SK-N-SH (cell line): ENCODE results near the gene KIF27. TPM values are rescaled to one million over a fixed set of nuclear protein-coding genes. Genes with fewer than 3 reads are reported as not detected.

Source experiments
- CTCF ChIA-PET: fragments of 300-600, 350-600 bp; formaldehyde crosslinking; extraction: SDS; loops from one replicate; lab custom pipeline; 2021; lab: Yijun Ruan, JAX
- POLR2A ChIA-PET: fragments of 350-600 bp; sonication (Branson Sonifier 250); formaldehyde crosslinking; extraction: SDS; loops from one replicate; lab custom pipeline; 2020; ENCODE audit warnings: antibody characterized with exemption, inconsistent platforms; lab: Yijun Ruan, JAX
- DNase-seq: peaks from one replicate; pipeline ENCODE4 v3.0.0; 2012
- H2AFZ ChIP-seq: fragments of 200-600 bp; sonication (generic); 2 replicates; pipeline ENCODE4 v1.8.1; 2016; ENCODE audit warnings: antibody characterized with exemption, mild to moderate bottlenecking, low read depth
- H3F3A ChIP-seq: fragments of 200-600 bp; sonication (generic); replicated peaks from 2 replicates; pipeline ENCODE3; 2016; ENCODE audit warnings: antibody characterized with exemption, mild to moderate bottlenecking; ENCODE audit not compliant: insufficient read depth
- H3K27ac ChIP-seq, 2 experiments: fragments of 200-500 bp in 1 of 2; fragments of 200-600 bp in 1 of 2; sonication (Bioruptor generic) in 1 of 2; sonication (generic), shearing (Covaris generic) in 1 of 2; 2 replicates each; pipeline versions ENCODE4 v1.5.1 to v1.6.1; 2014 to 2016; ENCODE audit warnings: low read depth in 2 of 2, inconsistent platforms in 1 of 2, low read length in 1 of 2, mild to moderate bottlenecking in 1 of 2, mixed read lengths in 1 of 2
- H3K27me3 ChIP-seq: fragments of 200-600 bp; sonication (generic), shearing (Covaris generic); 2 replicates; pipeline ENCODE4 v1.6.1; 2016; ENCODE audit warnings: mixed run types; ENCODE audit not compliant: insufficient read depth
- H3K36me3 ChIP-seq, 2 experiments: fragments of 200-500 bp in 1 of 2; fragments of 200-600 bp in 1 of 2; sonication (Bioruptor generic) in 1 of 2; sonication (generic) in 1 of 2; replicated peaks in 1 of 2; 2 replicates each; pipeline versions ENCODE3 to v1.5.1; 2014 to 2016; ENCODE audit warnings: low read length in 1 of 2, mild to moderate bottlenecking in 1 of 2; ENCODE audit not compliant: insufficient read depth in 2 of 2, control insufficient read depth in 1 of 2
- H3K4me1 ChIP-seq, 2 experiments: fragments of 200-500 bp in 1 of 2; fragments of 200-600 bp in 1 of 2; sonication (Bioruptor generic) in 1 of 2; sonication (generic), shearing (Covaris generic) in 1 of 2; 2 replicates each; pipeline versions ENCODE4 v1.5.1 to v1.6.1; 2014 to 2016; ENCODE audit warnings: low read depth in 1 of 2, low read length in 1 of 2, mixed run types in 1 of 2; ENCODE audit not compliant: insufficient read depth in 2 of 2, control insufficient read depth in 1 of 2
- H3K4me2 ChIP-seq: fragments of 200-600 bp; sonication (generic), shearing (Covaris generic); 2 replicates; pipeline ENCODE4 v1.6.1; 2017; ENCODE audit warnings: mixed run types
- H3K4me3 ChIP-seq, 2 experiments: fragments of 200-500 bp in 1 of 2; fragments of 200-600 bp in 1 of 2; sonication (Bioruptor generic) in 1 of 2; sonication (generic), shearing (Covaris generic) in 1 of 2; 2 replicates each; pipeline versions ENCODE4 v1.5.1 to v1.8.1; 2014 to 2016; ENCODE audit warnings: low read depth in 2 of 2, inconsistent platforms in 1 of 2, low read length in 1 of 2, mild to moderate bottlenecking in 1 of 2, mixed read lengths in 1 of 2, moderate library complexity in 1 of 2
- H3K79me2 ChIP-seq: fragments of 200-600 bp; sonication (generic); 2 replicates; pipeline ENCODE4 v1.8.1; 2017; ENCODE audit warnings: mild to moderate bottlenecking; ENCODE audit not compliant: insufficient read depth
- H3K9ac ChIP-seq: fragments of 200-600 bp; sonication (generic); 2 replicates; pipeline ENCODE4 v1.6.1; 2017; ENCODE audit warnings: mixed run types
- H3K9me2 ChIP-seq: fragments of 200-600 bp; sonication (generic); 2 replicates; pipeline ENCODE4 v1.6.1; 2017; ENCODE audit warnings: mixed run types
- H3K9me3 ChIP-seq: fragments of 200-600 bp; sonication (generic); 2 replicates; pipeline ENCODE4 v1.6.1; 2017; ENCODE audit warnings: mixed run types, mild to moderate bottlenecking, moderate library complexity
- H4K20me1 ChIP-seq: fragments of 200-600 bp; sonication (generic); 2 replicates; pipeline ENCODE4 v1.6.1; 2017; ENCODE audit warnings: mild to moderate bottlenecking, mixed run types; ENCODE audit not compliant: insufficient read depth
- CHD2 ChIP-seq: fragments of 150-350 bp; IDR thresholded peaks from 2 replicates; pipeline ENCODE4 v1.6.1; 2018; ENCODE audit warnings: low read length; ENCODE audit not compliant: partially characterized antibody
- EP300 ChIP-seq, 2 experiments: IDR thresholded peaks; 2 replicates each; pipeline versions ENCODE4 v1.4.0 to v1.6.1; 2012; ENCODE audit warnings: borderline replicate concordance in 1 of 2, low read depth in 1 of 2, low read length in 1 of 2
- EZH2phosphoT487 ChIP-seq: fragments of 200-600 bp; sonication (generic); IDR thresholded peaks from 2 replicates; pipeline ENCODE4 v1.6.1; 2017; ENCODE audit warnings: low read depth, mixed run types, mild to moderate bottlenecking, antibody characterized with exemption, moderate library complexity, borderline replicate concordance
- FOXM1 ChIP-seq: IDR thresholded peaks from 2 replicates; pipeline ENCODE4 v1.4.0; 2012; ENCODE audit warnings: low read depth, mild to moderate bottlenecking
- GATA2 ChIP-seq: sonication (generic); formaldehyde crosslinking; IDR thresholded peaks from 2 replicates; pipeline ENCODE4 v1.5.0; 2020; ENCODE audit warnings: mild to moderate bottlenecking, missing genetic modification reagents
- IRF3 ChIP-seq: fragments of 150-350 bp; IDR thresholded peaks from 2 replicates; pipeline ENCODE4 v1.6.1; 2016; ENCODE audit warnings: mild to moderate bottlenecking, low read depth, low read length
- POLR2AphosphoS5 ChIP-seq: IDR thresholded peaks from 2 replicates; pipeline ENCODE4 v1.6.1; 2012; ENCODE audit warnings: low read depth, low read length
- SIN3A ChIP-seq: IDR thresholded peaks from 2 replicates; pipeline ENCODE4 v1.6.1; 2012; ENCODE audit warnings: low read depth, mild to moderate bottlenecking, low read length, moderate library complexity, borderline replicate concordance
- SMC3 ChIP-seq: IDR thresholded peaks from 2 replicates; pipeline ENCODE4 v1.6.1; 2012; ENCODE audit warnings: low read depth, low read length, improper control_type of control experiment
- TAF1 ChIP-seq: IDR thresholded peaks from 2 replicates; pipeline ENCODE4 v1.6.1; 2012; ENCODE audit warnings: low read depth, mild to moderate bottlenecking, low read length, moderate library complexity, borderline replicate concordance
- TEAD4 ChIP-seq: IDR thresholded peaks from 2 replicates; pipeline ENCODE4 v1.4.0; 2012; ENCODE audit warnings: mild to moderate bottlenecking, borderline replicate concordance; ENCODE audit not compliant: insufficient read depth
- WGBS: methylation state at CpG from one replicate; pipeline ENCODE4 v1.1.6; 2017; ENCODE audit warnings: low lambda C conversion rate; 5-methylcytosine and 5-hydroxymethylcytosine counted together
- polyA plus RNA-seq, 3 experiments: library from polyadenylated mRNA; depleted of rRNA; stranded (reverse); fragments of >200 nt; gene quantifications; 2 replicates each; pipeline ENCODE4 v1.2.3, GENCODE V29; 2012
- TF ChIP-seq, protein P1 (sequence below): IDR thresholded peaks from 2 replicates; pipeline ENCODE4; 2012
- TF ChIP-seq, protein P2 (sequence below): fragments of 200-600 bp; sonication (generic); IDR thresholded peaks from 2 replicates; pipeline ENCODE4 v1.6.1; 2017; ENCODE audit warnings: antibody characterized with exemption, mild to moderate bottlenecking, moderate library complexity

Gene KIF27
- polyA plus RNA-seq, 1 of the 3 experiments (the other 2 are of a cell fraction): 0.81 TPM

GRCh38 chr9:83965350-83966208 is 44.3 kb upstream of the KIF27 start:
- Histone ChIP-seq H3K36me3 (peaks cover 39 to 46% of the 10 kb centered on the region in 2 experiments), H3K9me2 (no peaks in the 10 kb centered on the region), H3F3A (peaks cover 55% of the 10 kb centered on the region)
- POLR2A ChIA-PET: interaction anchor here (1.0 to 1.6 kb wide), 2 partner anchors 9 to 15 kb away, joined by 3 to 5 read pairs; partner anchors contain the start of genes HNRNPK and RMI1
- TF ChIP-seq FOXM1: no peak
- no peak for TF ChIP-seq CHD2
- no peak for TF ChIP-seq TAF1
- TF ChIP-seq, protein P1, sequence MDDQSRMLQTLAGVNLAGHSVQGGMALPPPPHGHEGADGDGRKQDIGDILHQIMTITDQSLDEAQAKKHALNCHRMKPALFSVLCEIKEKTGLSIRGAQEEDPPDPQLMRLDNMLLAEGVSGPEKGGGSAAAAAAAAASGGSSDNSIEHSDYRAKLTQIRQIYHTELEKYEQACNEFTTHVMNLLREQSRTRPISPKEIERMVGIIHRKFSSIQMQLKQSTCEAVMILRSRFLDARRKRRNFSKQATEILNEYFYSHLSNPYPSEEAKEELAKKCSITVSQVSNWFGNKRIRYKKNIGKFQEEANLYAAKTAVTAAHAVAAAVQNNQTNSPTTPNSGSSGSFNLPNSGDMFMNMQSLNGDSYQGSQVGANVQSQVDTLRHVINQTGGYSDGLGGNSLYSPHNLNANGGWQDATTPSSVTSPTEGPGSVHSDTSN: no peak
- TF ChIP-seq, protein P2, sequence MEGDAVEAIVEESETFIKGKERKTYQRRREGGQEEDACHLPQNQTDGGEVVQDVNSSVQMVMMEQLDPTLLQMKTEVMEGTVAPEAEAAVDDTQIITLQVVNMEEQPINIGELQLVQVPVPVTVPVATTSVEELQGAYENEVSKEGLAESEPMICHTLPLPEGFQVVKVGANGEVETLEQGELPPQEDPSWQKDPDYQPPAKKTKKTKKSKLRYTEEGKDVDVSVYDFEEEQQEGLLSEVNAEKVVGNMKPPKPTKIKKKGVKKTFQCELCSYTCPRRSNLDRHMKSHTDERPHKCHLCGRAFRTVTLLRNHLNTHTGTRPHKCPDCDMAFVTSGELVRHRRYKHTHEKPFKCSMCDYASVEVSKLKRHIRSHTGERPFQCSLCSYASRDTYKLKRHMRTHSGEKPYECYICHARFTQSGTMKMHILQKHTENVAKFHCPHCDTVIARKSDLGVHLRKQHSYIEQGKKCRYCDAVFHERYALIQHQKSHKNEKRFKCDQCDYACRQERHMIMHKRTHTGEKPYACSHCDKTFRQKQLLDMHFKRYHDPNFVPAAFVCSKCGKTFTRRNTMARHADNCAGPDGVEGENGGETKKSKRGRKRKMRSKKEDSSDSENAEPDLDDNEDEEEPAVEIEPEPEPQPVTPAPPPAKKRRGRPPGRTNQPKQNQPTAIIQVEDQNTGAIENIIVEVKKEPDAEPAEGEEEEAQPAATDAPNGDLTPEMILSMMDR: no peak
- no peak for TF ChIP-seq IRF3
- peak; percentile 63; the same call in 1 of the 2 replicates for TF ChIP-seq POLR2AphosphoS5
- TF ChIP-seq, all 33 proteins: peak for 1
- H3K4me2 ChIP-seq: no peak overlapping the region
- no peaks in the 10 kb centered on the region; a peak in 1 of 4 replicates for H3K4me1 ChIP-seq
- peaks cover 14% of the 10 kb centered on the region for H3K79me2 ChIP-seq
- no peaks in the 10 kb centered on the region for H3K27me3 ChIP-seq
- 83% methylated on average over 11 of the region's 11 CpGs for WGBS
- no peak overlapping the region for H2AFZ ChIP-seq
- H3K4me3 ChIP-seq: no peak overlapping the region
- H3K9me3 ChIP-seq: no peaks in the 10 kb centered on the region
- CTCF ChIA-PET: interaction anchor here (1.4 kb wide), 1 partner anchor 295 kb away, joined by 6 read pairs; no protein-coding TSS in a partner anchor
- H4K20me1 ChIP-seq: peaks cover 43% of the 10 kb centered on the region
- no peak overlapping the region for H3K9ac ChIP-seq
- peak; percentile 26 for DNase-seq
- H3K27ac ChIP-seq: peak overlapping the region in 1 of 2 experiments; percentile 60

DNA sequence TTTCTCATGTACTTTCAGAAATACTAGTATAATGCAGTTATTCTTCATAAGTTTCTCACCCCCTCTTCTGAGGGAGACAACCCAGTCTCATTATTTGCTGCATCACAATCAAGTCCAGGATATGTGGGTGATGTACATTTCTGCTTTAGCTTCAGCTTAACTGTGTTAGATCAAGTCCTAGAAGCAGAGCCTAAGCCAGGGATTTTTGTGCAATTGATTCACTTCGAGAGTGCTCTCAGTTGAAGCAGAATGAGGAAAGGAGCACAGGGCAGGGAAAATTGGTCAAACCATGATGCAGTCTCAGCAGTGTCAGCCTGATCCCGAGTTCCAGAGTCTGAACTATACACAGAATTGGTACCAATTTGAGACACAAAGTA is 43.7 kb upstream of the KIF27 start:
- Histone ChIP-seq H3K79me2 (peaks cover 8% of the 10 kb centered on the region), H3K4me3 (no peak overlapping the region), H4K20me1 (peaks cover 37% of the 10 kb centered on the region), H3K27ac (peak overlapping the region; percentile 31 to 60; a peak in 3 of 4 replicates), H3K4me2 (no peak overlapping the region), H3F3A (peaks cover 51% of the 10 kb centered on the region), H3K27me3 (no peaks in the 10 kb centered on the region), H2AFZ (no peak overlapping the region)
- DNase-seq: no peak
- POLR2A ChIA-PET: interaction anchor here (1.0 to 1.6 kb wide), 2 partner anchors 9 to 15 kb away, joined by 3 to 5 read pairs; partner anchors contain the start of genes HNRNPK and RMI1
- TF ChIP-seq SMC3 (no peak), EP300 (IDR thresholded peaks at IDR 0.05; ENCODE audit: borderline replicate concordance in 1 of 2, low read depth in 1 of 2, low read length in 1 of 2) (no peak), GATA2 (CRISPR knock-in tag) (no peak), TEAD4 (no peak), EZH2phosphoT487 (no peak), IRF3 (no peak), SIN3A (no peak)
- TF ChIP-seq, all 33 proteins: peak for 0
- CTCF ChIA-PET: interaction anchor here (1.4 kb wide), 1 partner anchor 296 kb away, joined by 6 read pairs; no protein-coding TSS in a partner anchor
- no peaks in the 10 kb centered on the region for H3K9me2 ChIP-seq
- H3K4me1 ChIP-seq: no peaks in the 10 kb centered on the region; a peak in 1 of 4 replicates
- no peak overlapping the region for H3K9ac ChIP-seq
- no peaks in the 10 kb centered on the region for H3K9me3 ChIP-seq
- H3K36me3 ChIP-seq: peaks cover 33 to 40% of the 10 kb centered on the region in 2 experiments
- 36% methylated on average over 2 of the region's 2 CpGs for WGBS
